Hepatocyte (in vitro differentiated cells): ENCODE measurements around the gene LRRC52.

Experiments used
- EZH2 ChIP-seq: fragments of 200-600 bp; sonication (generic); IDR thresholded peaks from 2 replicates; pipeline ENCODE4 v1.6.1; 2016; ENCODE audit warnings: antibody characterized with exemption, mild to moderate bottlenecking, borderline replicate concordance
- EZH2phosphoT487 ChIP-seq: fragments of 200-600 bp; sonication (generic); IDR thresholded peaks from one replicate; pipeline ENCODE4 v1.6.1; 2018; ENCODE audit warnings: antibody characterized with exemption, mild to moderate bottlenecking, low read depth, moderate library complexity; ENCODE audit not compliant: unreplicated experiment, severe bottlenecking
- TF ChIP-seq, protein P1 (sequence below): fragments of 200-600 bp; sonication (generic); IDR thresholded peaks from 2 replicates; pipeline ENCODE4 v1.5.1; 2016; ENCODE audit warnings: antibody characterized with exemption, mild to moderate bottlenecking; ENCODE audit not compliant: poor library complexity

GRCh38 chr1:165531021-165531420, 12.8 kb upstream of the LRRC52 start:
- TF ChIP-seq, protein P1, sequence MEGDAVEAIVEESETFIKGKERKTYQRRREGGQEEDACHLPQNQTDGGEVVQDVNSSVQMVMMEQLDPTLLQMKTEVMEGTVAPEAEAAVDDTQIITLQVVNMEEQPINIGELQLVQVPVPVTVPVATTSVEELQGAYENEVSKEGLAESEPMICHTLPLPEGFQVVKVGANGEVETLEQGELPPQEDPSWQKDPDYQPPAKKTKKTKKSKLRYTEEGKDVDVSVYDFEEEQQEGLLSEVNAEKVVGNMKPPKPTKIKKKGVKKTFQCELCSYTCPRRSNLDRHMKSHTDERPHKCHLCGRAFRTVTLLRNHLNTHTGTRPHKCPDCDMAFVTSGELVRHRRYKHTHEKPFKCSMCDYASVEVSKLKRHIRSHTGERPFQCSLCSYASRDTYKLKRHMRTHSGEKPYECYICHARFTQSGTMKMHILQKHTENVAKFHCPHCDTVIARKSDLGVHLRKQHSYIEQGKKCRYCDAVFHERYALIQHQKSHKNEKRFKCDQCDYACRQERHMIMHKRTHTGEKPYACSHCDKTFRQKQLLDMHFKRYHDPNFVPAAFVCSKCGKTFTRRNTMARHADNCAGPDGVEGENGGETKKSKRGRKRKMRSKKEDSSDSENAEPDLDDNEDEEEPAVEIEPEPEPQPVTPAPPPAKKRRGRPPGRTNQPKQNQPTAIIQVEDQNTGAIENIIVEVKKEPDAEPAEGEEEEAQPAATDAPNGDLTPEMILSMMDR = no peak
- TF ChIP-seq EZH2 (no peak), EZH2phosphoT487 (no peak)
